Measurements from ENCODE around the gene JAKMIP3.
A peak's percentile ranks its signal among the peaks of the same experiment; 100 is the strongest.

The JAKMIP3 gene

GRCh38 chr10:132065491-132066105, at the start of gene JAKMIP3:
Gene JAKMIP3, plus strand, starts transcription at chr10:132065946. Its CDS starts 38,863 bp downstream, at chr10:132104809.
- no peak for DNase-seq

GRCh38 chr10:132016514-132016913, 49.2 kb upstream of the JAKMIP3 start:
- DNase-seq = no peak

- DNase-seq = no peak
Measured at GRCh38 chr10:132018446-132018845, 47.3 kb upstream of the JAKMIP3 start.

GRCh38 chr10:132019366-132019765, 46.4 kb upstream of the JAKMIP3 start:
- DNase-seq = no peak

GRCh38 chr10:132020456-132020855, 45.3 kb upstream of the JAKMIP3 start:
- no peak for DNase-seq

- DNase-seq = no peak
Measured at GRCh38 chr10:132021046-132021445, 44.7 kb upstream of the JAKMIP3 start.

- no peak for DNase-seq
Measured at GRCh38 chr10:132021504-132022143, 44.1 kb upstream of the JAKMIP3 start.

- no peak for DNase-seq
Measured at GRCh38 chr10:132022241-132022640, 43.5 kb upstream of the JAKMIP3 start.

- DNase-seq = peak; percentile 52
Measured at GRCh38 chr10:132023092-132023811, 42.5 kb upstream of the JAKMIP3 start.

GRCh38 chr10:132027423-132027983, 38.2 kb upstream of the JAKMIP3 start:
- no peak for DNase-seq

GRCh38 chr10:132028706-132029105, 37.0 kb upstream of the JAKMIP3 start:
- DNase-seq = no peak

GRCh38 chr10:132030898-132031463, 34.8 kb upstream of the JAKMIP3 start:
- no peak for DNase-seq

- no peak for DNase-seq
Measured at GRCh38 chr10:132033632-132034031, 32.1 kb upstream of the JAKMIP3 start.

GRCh38 chr10:132035476-132035875, 30.3 kb upstream of the JAKMIP3 start:
- DNase-seq = no peak

- no peak for DNase-seq
Measured at GRCh38 chr10:132036153-132036886, 29.4 kb upstream of the JAKMIP3 start.

GRCh38 chr10:132036887-132037675, 28.7 kb upstream of the JAKMIP3 start:
- peak; percentile 25 for DNase-seq

GRCh38 chr10:132037676-132037975, 28.1 kb upstream of the JAKMIP3 start:
- no peak for DNase-seq

GRCh38 chr10:132039371-132039770, 26.4 kb upstream of the JAKMIP3 start:
- no peak for DNase-seq

- no peak for DNase-seq
Measured at GRCh38 chr10:132040046-132040445, 25.7 kb upstream of the JAKMIP3 start.

GRCh38 chr10:132041340-132041739, 24.4 kb upstream of the JAKMIP3 start:
- DNase-seq = no peak

- DNase-seq = no peak
Measured at GRCh38 chr10:132043861-132044695, 21.7 kb upstream of the JAKMIP3 start.

Measured in COR-L47 (cell line).